HepG2 (cell line): Measurements from ENCODE around the gene LDLRAD4. TPM values are rescaled to one million over a fixed set of nuclear protein-coding genes. Genes with fewer than 3 reads are reported as not detected.

Experiments
- ATAD3A ChIP-seq: sonication (generic); formaldehyde crosslinking; IDR thresholded peaks from 2 replicates; pipeline ENCODE4 v1.4.0; 2020; ENCODE audit warnings: missing genetic modification reagents
- FOXP4 ChIP-seq: sonication (generic); formaldehyde crosslinking; IDR thresholded peaks from 2 replicates; pipeline ENCODE4 v1.4.0; 2020; ENCODE audit warnings: missing genetic modification reagents
- HOXA9 ChIP-seq: sonication (generic); formaldehyde crosslinking; IDR thresholded peaks from 2 replicates; pipeline ENCODE4 v1.8.1; 2022; ENCODE audit warnings: missing genetic modification reagents, mild to moderate bottlenecking, moderate library complexity, borderline replicate concordance
- JDP2 ChIP-seq: sonication (generic); formaldehyde crosslinking; IDR thresholded peaks from 2 replicates; pipeline ENCODE4 v1.8.1; 2022; ENCODE audit warnings: missing genetic modification reagents, borderline replicate concordance
- MATR3 ChIP-seq: sonication (generic); formaldehyde crosslinking; IDR thresholded peaks from 2 replicates; pipeline ENCODE4 v1.4.0; 2020; ENCODE audit warnings: missing genetic modification reagents
- PTBP1 ChIP-seq: fragments of 200-400 bp; formaldehyde crosslinking; IDR thresholded peaks from 2 replicates; pipeline ENCODE4 v1.6.1; 2018; ENCODE audit warnings: low read length, low read depth; ENCODE audit not compliant: poor library complexity, severe bottlenecking
- USF2 ChIP-seq, 2 experiments: sonication (generic) in 1 of 2; formaldehyde crosslinking in 1 of 2; IDR thresholded peaks; 2 replicates each; pipeline versions ENCODE4 v1.5.1 to v1.6.1; 2011 to 2020; ENCODE audit warnings: borderline replicate concordance in 1 of 2, low read depth in 1 of 2, low read length in 1 of 2, mild to moderate bottlenecking in 1 of 2, missing genetic modification reagents in 1 of 2, moderate library complexity in 1 of 2
- ZFP1 ChIP-seq: IDR thresholded peaks from 2 replicates; pipeline ENCODE4 v1.6.1; 2016
- ZNF143 ChIP-seq: sonication (generic); formaldehyde crosslinking; IDR thresholded peaks from 2 replicates; pipeline ENCODE4 v1.4.0; 2020; ENCODE audit warnings: missing genetic modification reagents
- ZNF766 ChIP-seq: sonication (generic); formaldehyde crosslinking; IDR thresholded peaks from 2 replicates; pipeline ENCODE4 v1.5.0; 2020; ENCODE audit warnings: missing genetic modification reagents, borderline replicate concordance
- polyA plus RNA-seq, 8 experiments: library from polyadenylated mRNA; depleted of rRNA in 3 of 8; stranded (reverse) in 7 of 8; unstranded in 1 of 8; fragments of >200 nt; fragmentation: Illumina TruSeq in 4 of 8; extraction: Trizol in 4 of 8; gene quantifications; 2 replicates each; pipeline versions ENCODE4 v1.2.1 to v1.2.3, GENCODE V29; 2011 to 2016; ENCODE audit warnings: low read depth in 4 of 8, missing spikeins in 1 of 8, mixed read lengths in 1 of 8; ENCODE audit not compliant: insufficient read depth in 1 of 8
- total RNA-seq, 5 experiments: library from RNA; depleted of rRNA; stranded (reverse); fragments of >200 nt; fragmentation: Illumina TruSeq; extraction: Trizol; gene quantifications; 2 replicates each; pipeline ENCODE4 v1.2.3, GENCODE V29; 2016; ENCODE audit warnings: low read depth in 1 of 5
- TF ChIP-seq, protein P1 (sequence below): sonication (generic); formaldehyde crosslinking; IDR thresholded peaks from 2 replicates; pipeline ENCODE4 v1.5.0; 2020; ENCODE audit warnings: missing genetic modification reagents
- TF ChIP-seq, protein P2 (sequence below): sonication (generic); formaldehyde crosslinking; IDR thresholded peaks from 2 replicates; pipeline ENCODE4 v1.4.0; 2020; ENCODE audit warnings: missing genetic modification reagents
- TF ChIP-seq, protein P3 (sequence below): sonication (generic); formaldehyde crosslinking; IDR thresholded peaks from 2 replicates; pipeline ENCODE4 v1.4.0; 2020; ENCODE audit warnings: missing genetic modification reagents
- TF ChIP-seq, protein P4 (sequence below): sonication (generic); formaldehyde crosslinking; IDR thresholded peaks from 2 replicates; pipeline ENCODE4 v1.8.0; 2022; ENCODE audit warnings: missing genetic modification reagents, mild to moderate bottlenecking, moderate library complexity, borderline replicate concordance
- TF ChIP-seq, protein P5 (sequence below): sonication (generic); formaldehyde crosslinking; IDR thresholded peaks from 2 replicates; pipeline ENCODE4 v1.4.0; 2020; ENCODE audit warnings: mild to moderate bottlenecking, missing genetic modification reagents

The LDLRAD4 gene
- total and polyA plus RNA-seq, 2 of the 13 experiments (the other 11 are each of a cell fraction or from before 2014, with no cell fraction given) = 13.6 to 20.9 TPM

GRCh38 chr18:13175754-13176210 is 42.8 kb upstream of the LDLRAD4 start (continued):
- TF ChIP-seq, protein P1, sequence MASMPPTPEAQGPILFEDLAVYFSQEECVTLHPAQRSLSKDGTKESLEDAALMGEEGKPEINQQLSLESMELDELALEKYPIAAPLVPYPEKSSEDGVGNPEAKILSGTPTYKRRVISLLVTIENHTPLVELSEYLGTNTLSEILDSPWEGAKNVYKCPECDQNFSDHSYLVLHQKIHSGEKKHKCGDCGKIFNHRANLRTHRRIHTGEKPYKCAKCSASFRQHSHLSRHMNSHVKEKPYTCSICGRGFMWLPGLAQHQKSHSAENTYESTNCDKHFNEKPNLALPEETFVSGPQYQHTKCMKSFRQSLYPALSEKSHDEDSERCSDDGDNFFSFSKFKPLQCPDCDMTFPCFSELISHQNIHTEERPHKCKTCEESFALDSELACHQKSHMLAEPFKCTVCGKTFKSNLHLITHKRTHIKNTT = no peak
- TF ChIP-seq, protein P2, sequence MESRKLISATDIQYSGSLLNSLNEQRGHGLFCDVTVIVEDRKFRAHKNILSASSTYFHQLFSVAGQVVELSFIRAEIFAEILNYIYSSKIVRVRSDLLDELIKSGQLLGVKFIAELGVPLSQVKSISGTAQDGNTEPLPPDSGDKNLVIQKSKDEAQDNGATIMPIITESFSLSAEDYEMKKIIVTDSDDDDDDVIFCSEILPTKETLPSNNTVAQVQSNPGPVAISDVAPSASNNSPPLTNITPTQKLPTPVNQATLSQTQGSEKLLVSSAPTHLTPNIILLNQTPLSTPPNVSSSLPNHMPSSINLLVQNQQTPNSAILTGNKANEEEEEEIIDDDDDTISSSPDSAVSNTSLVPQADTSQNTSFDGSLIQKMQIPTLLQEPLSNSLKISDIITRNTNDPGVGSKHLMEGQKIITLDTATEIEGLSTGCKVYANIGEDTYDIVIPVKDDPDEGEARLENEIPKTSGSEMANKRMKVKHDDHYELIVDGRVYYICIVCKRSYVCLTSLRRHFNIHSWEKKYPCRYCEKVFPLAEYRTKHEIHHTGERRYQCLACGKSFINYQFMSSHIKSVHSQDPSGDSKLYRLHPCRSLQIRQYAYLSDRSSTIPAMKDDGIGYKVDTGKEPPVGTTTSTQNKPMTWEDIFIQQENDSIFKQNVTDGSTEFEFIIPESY (CRISPR knock-in tag) = peak; percentile 60; the same call in 1 of the 2 replicates
- no peak; the same call in 1 of the 2 replicates for TF ChIP-seq ZFP1 (CRISPR knock-in tag)
- TF ChIP-seq USF2 (IDR thresholded peaks at IDR 0.05; ENCODE audit: low read depth, low read length) = no peak
- TF ChIP-seq USF2 (CRISPR knock-in tag; IDR thresholded peaks at IDR 0.05; ENCODE audit: borderline replicate concordance) = no peak
- TF ChIP-seq ZNF143 (CRISPR knock-in tag) = no peak
- no peak for TF ChIP-seq MATR3 (CRISPR knock-in tag)
- TF ChIP-seq, protein P3, sequence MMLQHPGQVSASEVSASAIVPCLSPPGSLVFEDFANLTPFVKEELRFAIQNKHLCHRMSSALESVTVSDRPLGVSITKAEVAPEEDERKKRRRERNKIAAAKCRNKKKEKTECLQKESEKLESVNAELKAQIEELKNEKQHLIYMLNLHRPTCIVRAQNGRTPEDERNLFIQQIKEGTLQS (CRISPR knock-in tag) = no peak
- TF ChIP-seq HOXA9 (CRISPR knock-in tag) = no peak
- TF ChIP-seq FOXP4 (CRISPR knock-in tag) = peak; percentile 89
- TF ChIP-seq JDP2 (CRISPR knock-in tag) = no peak
- TF ChIP-seq ZNF766 (CRISPR knock-in tag) = no peak
- TF ChIP-seq, protein P4, sequence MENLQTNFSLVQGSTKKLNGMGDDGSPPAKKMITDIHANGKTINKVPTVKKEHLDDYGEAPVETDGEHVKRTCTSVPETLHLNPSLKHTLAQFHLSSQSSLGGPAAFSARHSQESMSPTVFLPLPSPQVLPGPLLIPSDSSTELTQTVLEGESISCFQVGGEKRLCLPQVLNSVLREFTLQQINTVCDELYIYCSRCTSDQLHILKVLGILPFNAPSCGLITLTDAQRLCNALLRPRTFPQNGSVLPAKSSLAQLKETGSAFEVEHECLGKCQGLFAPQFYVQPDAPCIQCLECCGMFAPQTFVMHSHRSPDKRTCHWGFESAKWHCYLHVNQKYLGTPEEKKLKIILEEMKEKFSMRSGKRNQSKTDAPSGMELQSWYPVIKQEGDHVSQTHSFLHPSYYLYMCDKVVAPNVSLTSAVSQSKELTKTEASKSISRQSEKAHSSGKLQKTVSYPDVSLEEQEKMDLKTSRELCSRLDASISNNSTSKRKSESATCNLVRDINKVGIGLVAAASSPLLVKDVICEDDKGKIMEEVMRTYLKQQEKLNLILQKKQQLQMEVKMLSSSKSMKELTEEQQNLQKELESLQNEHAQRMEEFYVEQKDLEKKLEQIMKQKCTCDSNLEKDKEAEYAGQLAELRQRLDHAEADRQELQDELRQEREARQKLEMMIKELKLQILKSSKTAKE (CRISPR knock-in tag) = 0 out of 2 replicates have a peak, but pooled peaks have one; percentile 62
- TF ChIP-seq, protein P5, sequence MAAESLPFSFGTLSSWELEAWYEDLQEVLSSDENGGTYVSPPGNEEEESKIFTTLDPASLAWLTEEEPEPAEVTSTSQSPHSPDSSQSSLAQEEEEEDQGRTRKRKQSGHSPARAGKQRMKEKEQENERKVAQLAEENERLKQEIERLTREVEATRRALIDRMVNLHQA (CRISPR knock-in tag) = no peak
- TF ChIP-seq ATAD3A = no peak
- no peak for TF ChIP-seq PTBP1
